HepG2 (cell line): ENCODE measurements around the gene CCDC57. TPM values are rescaled to one million over a fixed set of nuclear protein-coding genes. Genes with fewer than 3 reads are reported as not detected.

Experiments
- AKAP8 ChIP-seq: sonication (generic); formaldehyde crosslinking; IDR thresholded peaks from 2 replicates; pipeline ENCODE4 v1.5.1; 2020; ENCODE audit warnings: mild to moderate bottlenecking, missing genetic modification reagents
- BRF2 ChIP-seq: sonication (generic); formaldehyde crosslinking; IDR thresholded peaks from 2 replicates; pipeline ENCODE4 v1.8.1; 2022; ENCODE audit warnings: mild to moderate bottlenecking, missing genetic modification reagents
- CTCF ChIP-seq: sonication (generic); formaldehyde crosslinking; IDR thresholded peaks from 2 replicates; pipeline ENCODE4 v1.5.0; 2020; ENCODE audit warnings: mild to moderate bottlenecking, missing genetic modification reagents, moderate library complexity
- FIP1L1 ChIP-seq: fragments of 200-400 bp; formaldehyde crosslinking; IDR thresholded peaks from 2 replicates; pipeline ENCODE4 v1.6.1; 2018; ENCODE audit warnings: low read depth, mild to moderate bottlenecking, low read length, moderate library complexity, borderline replicate concordance; ENCODE audit not compliant: insufficient read depth
- FOXK2 ChIP-seq: fragments of 450-650 bp; IDR thresholded peaks from 2 replicates; pipeline ENCODE4 v1.6.1; 2016
- FOXM1 ChIP-seq: sonication (generic); formaldehyde crosslinking; IDR thresholded peaks from 2 replicates; pipeline ENCODE4 v1.5.0; 2020; ENCODE audit warnings: missing genetic modification reagents
- PAF1 ChIP-seq: IDR thresholded peaks from 2 replicates; pipeline ENCODE4 v1.6.1; 2016; ENCODE audit warnings: missing genetic modification reagents, missing compliant biosample characterization
- POLR2G ChIP-seq: fragments of 200-400 bp; formaldehyde crosslinking; IDR thresholded peaks from 2 replicates; pipeline ENCODE4 v1.6.1; 2018; ENCODE audit warnings: mild to moderate bottlenecking, low read depth, low read length, moderate library complexity
- YEATS2 ChIP-seq: sonication (generic); formaldehyde crosslinking; IDR thresholded peaks from 2 replicates; pipeline ENCODE4 v1.4.0; 2020; ENCODE audit warnings: missing genetic modification reagents, borderline replicate concordance
- ZBTB2 ChIP-seq: sonication (generic); formaldehyde crosslinking; IDR thresholded peaks from 2 replicates; pipeline ENCODE4 v1.8.0; 2022; ENCODE audit warnings: low read depth, missing genetic modification reagents
- ZBTB20 ChIP-seq: sonication (generic); formaldehyde crosslinking; IDR thresholded peaks from 2 replicates; pipeline ENCODE4 v1.8.1; 2023; ENCODE audit warnings: missing genetic modification reagents, low read depth, mild to moderate bottlenecking, borderline replicate concordance
- ZFAT ChIP-seq: sonication (generic); formaldehyde crosslinking; conservative IDR thresholded peaks from 2 replicates; pipeline ENCODE4 v1.8.1; 2023; ENCODE audit warnings: missing genetic modification reagents, inconsistent platforms
- ZMYM4 ChIP-seq: sonication (generic); formaldehyde crosslinking; IDR thresholded peaks from 2 replicates; pipeline ENCODE4 v1.8.1; 2023; ENCODE audit warnings: mild to moderate bottlenecking, missing genetic modification reagents
- ZNF138 ChIP-seq: sonication (generic); formaldehyde crosslinking; IDR thresholded peaks from 2 replicates; pipeline ENCODE4 v1.5.0; 2020; ENCODE audit warnings: mild to moderate bottlenecking, low read depth, missing genetic modification reagents
- ZNF512B ChIP-seq: sonication (generic); formaldehyde crosslinking; IDR thresholded peaks from 2 replicates; pipeline ENCODE4 v1.5.1; 2020; ENCODE audit warnings: missing genetic modification reagents, mild to moderate bottlenecking, borderline replicate concordance
- ZNF782 ChIP-seq: sonication (generic); formaldehyde crosslinking; IDR thresholded peaks from 2 replicates; pipeline ENCODE4 v1.4.0; 2020; ENCODE audit warnings: missing genetic modification reagents, mild to moderate bottlenecking, borderline replicate concordance
- ZNF800 ChIP-seq: sonication (generic); formaldehyde crosslinking; IDR thresholded peaks from 2 replicates; pipeline ENCODE4 v1.4.0; 2020; ENCODE audit warnings: missing genetic modification reagents
- polyA plus RNA-seq, 8 experiments: library from polyadenylated mRNA; depleted of rRNA in 3 of 8; stranded (reverse) in 7 of 8; unstranded in 1 of 8; fragments of >200 nt; fragmentation: Illumina TruSeq in 4 of 8; extraction: Trizol in 4 of 8; gene quantifications; 2 replicates each; pipeline versions ENCODE4 v1.2.1 to v1.2.3, GENCODE V29; 2011 to 2016; ENCODE audit warnings: low read depth in 4 of 8, missing spikeins in 1 of 8, mixed read lengths in 1 of 8; ENCODE audit not compliant: insufficient read depth in 1 of 8
- total RNA-seq, 5 experiments: library from RNA; depleted of rRNA; stranded (reverse); fragments of >200 nt; fragmentation: Illumina TruSeq; extraction: Trizol; gene quantifications; 2 replicates each; pipeline ENCODE4 v1.2.3, GENCODE V29; 2016; ENCODE audit warnings: low read depth in 1 of 5

Gene CCDC57
- total and polyA plus RNA-seq, 2 of the 13 experiments (the other 11 are each of a cell fraction or from before 2014, with no cell fraction given): 59.3 to 59.9 TPM

GRCh38 chr17:82101767-82102679, 110.6 kb downstream of the CCDC57 start (continued):
- no peak for TF ChIP-seq FIP1L1
- peak; percentile 31; the same call in 1 of the 2 replicates for TF ChIP-seq ZNF512B (CRISPR knock-in tag)
- TF ChIP-seq AKAP8: peak; percentile 98
- TF ChIP-seq ZBTB20: no peak; the same call in 1 of the 2 replicates
- no peak for TF ChIP-seq ZNF800 (CRISPR knock-in tag)
- TF ChIP-seq ZNF138: no peak
- TF ChIP-seq FOXK2: peak; percentile 15; the same call in 1 of the 2 replicates
- TF ChIP-seq ZNF782: no peak; the same call in 1 of the 2 replicates
- peak; percentile 70; the same call in 1 of the 2 replicates for TF ChIP-seq ZBTB2 (CRISPR knock-in tag)
- TF ChIP-seq BRF2 (CRISPR knock-in tag): peak; percentile 81; the same call in 1 of the 2 replicates
- no peak for TF ChIP-seq FOXM1
- TF ChIP-seq YEATS2: peak; percentile 80; the same call in 1 of the 2 replicates
- 0 out of 2 replicates have a peak, but pooled peaks have one; percentile 62 for TF ChIP-seq ZFAT (CRISPR knock-in tag)
- TF ChIP-seq ZMYM4 (CRISPR knock-in tag): no peak
- TF ChIP-seq PAF1: no peak
- peak; percentile 84 for TF ChIP-seq POLR2G
- peak; percentile 51 for TF ChIP-seq CTCF (CRISPR knock-in tag)
